HG03457 (cell line): ENCODE data around the gene IQSEC2.

ENCODE experiments used
- ATAC-seq: cut with Tn5 transposase; IDR thresholded peaks from one replicate; pipeline ENCODE4 v1.9.1; 2021; ENCODE audit warnings: moderate number of reproducible peaks; ENCODE audit not compliant: unreplicated experiment

Gene IQSEC2

GRCh38 chrX:53269536-53270107, 11.8 kb downstream of the IQSEC2 start:
- ATAC-seq = no peak

- no peak for ATAC-seq
Measured at GRCh38 chrX:53268173-53268572, 13.2 kb downstream of the IQSEC2 start.

GRCh38 chrX:53266914-53267313, 14.5 kb downstream of the IQSEC2 start:
- ATAC-seq = no peak

- no peak for ATAC-seq
Measured at GRCh38 chrX:53265771-53266574, 15.4 kb downstream of the IQSEC2 start.

GRCh38 chrX:53263597-53264094, 17.7 kb downstream of the IQSEC2 start:
- no peak for ATAC-seq

- no peak for ATAC-seq
Measured at GRCh38 chrX:53262918-53263394, 18.4 kb downstream of the IQSEC2 start.

GRCh38 chrX:53262189-53262917, 19.0 kb downstream of the IQSEC2 start:
- ATAC-seq = no peak

- ATAC-seq = no peak
Measured at GRCh38 chrX:53261355-53261972, 19.9 kb downstream of the IQSEC2 start.

- no peak for ATAC-seq
Measured at GRCh38 chrX:53260836-53261235, 20.5 kb downstream of the IQSEC2 start.

GRCh38 chrX:53257670-53258423, 23.5 kb downstream of the IQSEC2 start:
- no peak for ATAC-seq

GRCh38 chrX:53257166-53257565, 24.2 kb downstream of the IQSEC2 start:
- no peak for ATAC-seq

- no peak for ATAC-seq
Measured at GRCh38 chrX:53256446-53257041, 24.8 kb downstream of the IQSEC2 start.

- ATAC-seq = no peak
Measured at GRCh38 chrX:53255738-53256191, 25.6 kb downstream of the IQSEC2 start.

GRCh38 chrX:53254570-53255461, 26.6 kb downstream of the IQSEC2 start:
- no peak for ATAC-seq

- ATAC-seq = no peak
Measured at GRCh38 chrX:53253293-53254020, 27.9 kb downstream of the IQSEC2 start.

GRCh38 chrX:53251307-53251706, 30.1 kb downstream of the IQSEC2 start:
- ATAC-seq = no peak

GRCh38 chrX:53250556-53250955, 30.8 kb downstream of the IQSEC2 start:
- no peak for ATAC-seq

- ATAC-seq = no peak
Measured at GRCh38 chrX:53249408-53250042, 31.9 kb downstream of the IQSEC2 start.
